HG03066 (cell line): ENCODE data around the gene BCR.
"Not testable (repeated sequence)": the region's sequence is repeated elsewhere in the genome, so short reads cannot be mapped to it uniquely, and the experiment has no call there.

Experiments
- ATAC-seq: cut with Tn5 transposase; IDR thresholded peaks from one replicate; pipeline ENCODE4 v1.9.1; 2021; ENCODE audit warnings: low read depth; ENCODE audit not compliant: unreplicated experiment

Gene BCR

GRCh38 chr22:23353004-23353403, 172.7 kb downstream of the BCR start:
- ATAC-seq: no peak

- ATAC-seq: no peak
These were observed 173.4 kb downstream of the BCR start for GRCh38 chr22:23353696-23354095.

GRCh38 chr22:23356094-23356493, 175.8 kb downstream of the BCR start:
- ATAC-seq: no peak

GRCh38 chr22:23357053-23357452, 176.7 kb downstream of the BCR start:
- ATAC-seq: no peak

GRCh38 chr22:23359583-23360123, 179.3 kb downstream of the BCR start:
- ATAC-seq: no peak

- ATAC-seq: no peak
These were observed 181.4 kb downstream of the BCR start for GRCh38 chr22:23361676-23362075.

- no peak for ATAC-seq
These were observed 183.4 kb downstream of the BCR start for GRCh38 chr22:23363683-23364082.

GRCh38 chr22:23364389-23364788, 184.1 kb downstream of the BCR start:
- ATAC-seq: no peak

GRCh38 chr22:23365524-23365923, 185.2 kb downstream of the BCR start:
- no peak for ATAC-seq

- ATAC-seq: no peak
These were observed 185.7 kb downstream of the BCR start for GRCh38 chr22:23365961-23366360.

GRCh38 chr22:23367196-23367595, 186.9 kb downstream of the BCR start:
- not testable (repeated sequence) for ATAC-seq
